Caco-2 (cell line): ENCODE data around the gene PRLR. TPM values are rescaled to one million over a fixed set of nuclear protein-coding genes. Genes with fewer than 3 reads are reported as not detected.
A peak's percentile ranks its signal among the peaks of the same experiment; 100 is the strongest.

Experiments used
- BruUV-seq: library from RNA; stranded (reverse); fragments of 400-500 nt; replicated peaks from 2 replicates; lab custom pipeline; 2021; lab: Mats Ljungman, UMichigan
- CTCF ChIA-PET: fragments of 300-600 bp; sonication (Branson Sonifier 250); formaldehyde crosslinking; loops from one replicate; lab custom pipeline; 2022; ENCODE audit warnings: antibody characterized with exemption; lab: Charles Lee
- POLR2A ChIA-PET: fragments of 300-600 bp; sonication (Branson Sonifier 250); formaldehyde crosslinking; loops from one replicate; lab custom pipeline; 2022; ENCODE audit warnings: antibody characterized with exemption; lab: Charles Lee
- DNase-seq, 2 experiments: peaks; one replicate each; pipeline versions ENCODE4 v3.0.0 to v3.0.0-alpha.2; 2020 to 2022
- H3K27me3 ChIP-seq: replicated peaks from 2 replicates; pipeline ENCODE4 v1.6.0; 2011; ENCODE audit warnings: low read length; ENCODE audit not compliant: control insufficient read depth, insufficient read depth
- H3K36me3 ChIP-seq: 2 replicates; pipeline ENCODE4 v1.5.1; 2011; ENCODE audit warnings: low read length; ENCODE audit not compliant: control insufficient read depth, insufficient read depth
- H3K4me1 ChIP-seq: fragments of 250-450 bp; sonication (Bioruptor Pico); 2 replicates; pipeline ENCODE4 v1.5.1; 2020; ENCODE audit warnings: mild to moderate bottlenecking
- H3K4me3 ChIP-seq: 2 replicates; pipeline ENCODE4 v1.5.1; 2011; ENCODE audit warnings: low read depth, mild to moderate bottlenecking, control low read depth, low read length
- H3K9me3 ChIP-seq: fragments of 250-450 bp; sonication (Bioruptor Pico); 2 replicates; pipeline ENCODE4 v1.5.1; 2020; ENCODE audit warnings: mild to moderate bottlenecking, moderate library complexity
- H3K27ac Mint-ChIP-seq: one replicate; pipeline ENCODE4 v1.8.0; 2022; ENCODE audit warnings: mixed read lengths; ENCODE audit not compliant: unreplicated experiment
- H3K27me3 Mint-ChIP-seq: one replicate; pipeline ENCODE4 v1.8.0; 2022; ENCODE audit warnings: mixed read lengths; ENCODE audit not compliant: insufficient read depth, unreplicated experiment
- H3K36me3 Mint-ChIP-seq: one replicate; pipeline ENCODE4 v1.8.0; 2022; ENCODE audit warnings: mild to moderate bottlenecking, mixed read lengths; ENCODE audit not compliant: insufficient read depth, unreplicated experiment
- H3K4me1 Mint-ChIP-seq: one replicate; pipeline ENCODE4 v1.8.0; 2022; ENCODE audit warnings: low read depth, mixed read lengths; ENCODE audit not compliant: unreplicated experiment
- H3K4me3 Mint-ChIP-seq: one replicate; pipeline ENCODE4 v1.8.0; 2022; ENCODE audit warnings: mild to moderate bottlenecking, moderate library complexity, mixed read lengths; ENCODE audit not compliant: unreplicated experiment
- H3K9me3 Mint-ChIP-seq: one replicate; pipeline ENCODE4 v1.8.0; 2022; ENCODE audit warnings: mixed read lengths; ENCODE audit not compliant: unreplicated experiment
- CTCF ChIP-seq, 2 experiments: fragments of 200-600 bp in 1 of 2; IDR thresholded peaks; 1 replicate in 1 of 2; 2 replicates in 1 of 2; pipeline versions ENCODE4 v1.5.1 to v1.8.0; 2011 to 2022; ENCODE audit warnings: antibody characterized with exemption in 1 of 2, control low read depth in 1 of 2, inconsistent platforms in 1 of 2, low read depth in 1 of 2, low read length in 1 of 2, mild to moderate bottlenecking in 1 of 2, moderate library complexity in 1 of 2; ENCODE audit not compliant: insufficient read depth in 1 of 2, severe bottlenecking in 1 of 2, unreplicated experiment in 1 of 2
- intact Hi-C: fragments of 100-400 bp; cut with micrococcal nuclease; formaldehyde crosslinking; loops from one replicate; pipeline ENCODE4 v1.10.0; 2022; ENCODE audit not compliant: unreplicated experiment
- total RNA-seq: library from RNA; stranded (reverse); gene quantifications from 2 replicates; pipeline ENCODE4 v1.2.3, GENCODE V29; 2022

PRLR gene
- total RNA-seq, 1 experiment from 2014 or later, result 2.3 TPM

- Histone ChIP-seq H3K9me3 (no peaks in the 10 kb centered on the region), H3K36me3 (no peaks in the 10 kb centered on the region), H3K4me1 (no peaks in the 10 kb centered on the region), H3K27me3 (no peaks in the 10 kb centered on the region), H3K4me3 (no peak overlapping the region)
- intact Hi-C loops, result loop anchor here (5.0 kb wide), 1 partner anchor 151 kb away; no protein-coding TSS in a partner anchor
- H3K4me1 Mint-ChIP-seq, result no peaks in the 10 kb centered on the region
- no peaks in the 10 kb centered on the region for H3K9me3 Mint-ChIP-seq
- DNase-seq, result no peak
- no peak overlapping the region for H3K27ac Mint-ChIP-seq
- ChIA-PET CTCF (no interaction called here), POLR2A (no interaction called here)
- no peak for TF ChIP-seq CTCF (IDR thresholded peaks at IDR 0.05; ENCODE audit: insufficient read depth in 1 of 2, low read depth in 1 of 2, low read length in 1 of 2, severe bottlenecking in 1 of 2, unreplicated experiment in 1 of 2)
- no TSS peak for BruUV-seq
- H3K4me3 Mint-ChIP-seq, result no peak overlapping the region
- peaks cover 8% of the 10 kb centered on the region for H3K27me3 Mint-ChIP-seq
- H3K36me3 Mint-ChIP-seq, result no peaks in the 10 kb centered on the region
Measured at GRCh38 chr5:35031276-35031675, 199.0 kb downstream of the PRLR start.

- BruUV-seq, result no TSS peak
- no peak overlapping the region for H3K4me3 ChIP-seq
- H3K36me3 Mint-ChIP-seq, result no peaks in the 10 kb centered on the region
- ChIA-PET POLR2A (no interaction called here), CTCF (no interaction called here)
- H3K36me3 ChIP-seq, result no peaks in the 10 kb centered on the region
- no peaks in the 10 kb centered on the region for H3K9me3 Mint-ChIP-seq
- H3K4me1 Mint-ChIP-seq, result no peaks in the 10 kb centered on the region
- DNase-seq, result no peak
- H3K27me3 ChIP-seq, result no peaks in the 10 kb centered on the region; the same call in 1 of the 2 replicates
- no peak overlapping the region for H3K4me3 Mint-ChIP-seq
- H3K4me1 ChIP-seq, result no peaks in the 10 kb centered on the region; the same call in 1 of the 2 replicates
- peak in 1 of 2 experiments; percentile 20 for TF ChIP-seq CTCF (IDR thresholded peaks at IDR 0.05; ENCODE audit: insufficient read depth in 1 of 2, low read depth in 1 of 2, low read length in 1 of 2, severe bottlenecking in 1 of 2, unreplicated experiment in 1 of 2)
- H3K9me3 ChIP-seq, result no peaks in the 10 kb centered on the region
- H3K27me3 Mint-ChIP-seq, result peaks cover 11% of the 10 kb centered on the region
- intact Hi-C loops, result loop anchor here (5.0 kb wide), 1 partner anchor 152 kb away; no protein-coding TSS in a partner anchor
- H3K27ac Mint-ChIP-seq, result no peak overlapping the region
Measured at GRCh38 chr5:35030426-35031100, 199.7 kb downstream of the PRLR start.

- Mint-ChIP-seq H3K27ac (no peak overlapping the region), H3K36me3 (no peaks in the 10 kb centered on the region), H3K9me3 (no peaks in the 10 kb centered on the region), H3K4me1 (no peaks in the 10 kb centered on the region), H3K4me3 (no peak overlapping the region), H3K27me3 (peaks cover 11% of the 10 kb centered on the region)
- POLR2A ChIA-PET, result no interaction called here
- Histone ChIP-seq H3K27me3 (no peaks in the 10 kb centered on the region; the same call in 1 of the 2 replicates), H3K4me3 (no peak overlapping the region), H3K9me3 (no peaks in the 10 kb centered on the region), H3K4me1 (no peaks in the 10 kb centered on the region; the same call in 1 of the 2 replicates), H3K36me3 (no peaks in the 10 kb centered on the region)
- CTCF ChIA-PET, result interaction anchor here (1.1 kb wide), 1 partner anchor 26 kb away, joined by 3 read pairs; no protein-coding TSS in a partner anchor
- DNase-seq, result no peak
- TF ChIP-seq CTCF (IDR thresholded peaks at IDR 0.05; ENCODE audit: insufficient read depth in 1 of 2, low read depth in 1 of 2, low read length in 1 of 2, severe bottlenecking in 1 of 2, unreplicated experiment in 1 of 2), result no peak
- BruUV-seq, result no TSS peak
- intact Hi-C loops, result no loop called here
Measured at GRCh38 chr5:35029333-35029732, 201.0 kb downstream of the PRLR start.
